ENCODE data around the gene PICALM.
"Not testable (repeated sequence)": the region's sequence is repeated elsewhere in the genome, so short reads cannot be mapped to it uniquely, and the experiment has no call there.

PICALM gene

DNA sequence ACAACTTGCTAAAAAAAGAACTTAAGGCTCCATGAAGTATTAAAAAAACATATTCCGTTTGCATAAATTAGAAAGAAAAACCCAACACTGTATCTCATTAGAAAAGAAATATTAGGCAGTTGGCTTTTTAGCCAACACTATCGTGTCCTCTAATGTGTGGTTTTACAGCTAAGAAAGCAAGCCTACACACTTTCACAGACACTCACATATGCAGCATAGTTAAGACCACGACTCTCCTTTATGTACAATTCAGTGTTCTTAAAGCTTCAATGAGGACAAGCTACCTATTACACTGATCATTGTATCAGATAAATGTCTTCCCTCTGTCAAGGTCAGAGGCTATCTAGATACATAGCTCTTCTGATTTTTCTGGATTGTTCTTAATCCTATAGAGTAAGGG, 80.1 kb downstream of the PICALM start:
- DNase-seq (ENCODE audit: low read depth in 2 of 2) = no peak

- no peak for DNase-seq (ENCODE audit: low read depth in 2 of 2)
Observed at GRCh38 chr11:85977751-85978160, 91.1 kb downstream of the PICALM start.

GRCh38 chr11:85976525-85976924, 92.4 kb downstream of the PICALM start:
- DNase-seq (ENCODE audit: low read depth in 2 of 2) = no peak

DNA sequence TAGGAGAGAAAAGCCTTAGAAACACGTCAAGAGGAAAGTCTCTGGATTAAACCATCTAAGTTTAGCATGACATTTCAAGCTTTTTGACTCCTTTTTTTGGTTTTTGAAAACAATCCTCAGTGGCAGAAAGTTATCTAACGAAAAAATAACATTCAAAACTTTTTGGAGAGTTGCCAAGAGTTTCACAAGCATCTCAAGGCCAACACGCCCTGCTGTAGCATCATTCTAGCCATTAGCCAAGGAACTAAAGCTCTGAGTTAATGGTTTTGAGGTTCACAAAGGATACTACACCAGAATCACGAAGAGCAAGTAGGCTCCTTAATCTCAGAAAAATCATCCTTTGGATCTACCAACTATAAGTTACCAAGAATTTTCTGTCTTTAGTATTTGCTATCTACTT, 94.8 kb downstream of the PICALM start:
- DNase-seq (ENCODE audit: low read depth in 2 of 2) = no peak

DNA sequence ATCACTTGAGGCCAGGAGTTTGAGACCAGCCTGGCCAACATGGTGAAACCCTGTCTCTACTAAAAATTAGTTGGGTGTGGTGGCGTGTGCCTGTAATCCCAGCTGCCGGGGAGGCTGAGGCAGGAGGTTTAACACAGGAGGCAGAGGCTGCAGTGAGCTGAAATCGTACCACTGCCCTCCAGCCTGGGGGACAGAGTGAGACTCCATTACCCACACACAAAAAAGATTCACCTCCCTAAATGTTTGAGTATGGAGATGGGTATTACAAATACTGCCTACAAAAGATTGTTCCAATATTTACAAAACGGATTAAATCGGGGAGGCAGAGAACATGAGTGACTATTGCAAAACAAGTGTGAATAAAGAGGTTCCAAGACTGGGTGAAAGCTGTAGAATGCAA, 98.3 kb downstream of the PICALM start:
- no peak for DNase-seq (ENCODE audit: low read depth in 2 of 2)

DNA sequence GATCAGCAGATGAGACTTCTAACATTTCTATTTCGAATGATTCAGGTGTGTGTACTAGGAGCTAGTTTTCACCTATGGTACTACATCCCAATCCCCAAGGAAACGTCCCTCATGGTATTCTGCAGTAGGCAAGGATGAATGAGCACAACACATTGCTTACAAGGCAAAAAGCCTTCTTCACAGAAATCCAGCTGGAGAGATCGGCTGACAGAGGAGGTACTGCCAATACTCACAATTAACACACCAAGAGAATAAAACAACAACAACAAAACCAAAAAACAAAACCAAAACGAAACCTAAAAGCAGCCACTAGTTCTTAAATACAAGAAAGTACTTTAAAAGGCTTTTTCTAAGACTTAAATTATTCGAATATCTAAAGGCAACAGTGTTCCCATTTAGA, 101.4 kb downstream of the PICALM start:
- no peak for DNase-seq (ENCODE audit: low read depth in 2 of 2)

DNA sequence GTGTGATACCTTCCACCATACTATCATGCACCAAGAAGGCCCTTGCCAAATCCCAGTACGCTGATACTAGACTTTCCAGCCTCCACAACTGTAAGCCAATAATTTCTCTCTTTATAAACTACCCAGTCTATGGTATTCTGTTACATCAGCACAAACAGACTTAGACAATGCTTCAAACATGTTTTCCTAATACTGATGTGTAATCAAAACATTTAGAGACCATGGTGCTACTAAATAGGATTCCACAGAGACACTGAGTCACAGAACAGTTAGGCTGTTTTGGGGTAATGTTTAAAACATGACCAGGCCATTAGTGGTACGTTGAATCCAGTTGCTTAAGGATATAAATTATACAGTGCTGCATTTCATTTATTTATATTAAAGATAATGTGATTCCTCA, 103.7 kb downstream of the PICALM start:
- no peak for DNase-seq (ENCODE audit: low read depth in 2 of 2)

DNA sequence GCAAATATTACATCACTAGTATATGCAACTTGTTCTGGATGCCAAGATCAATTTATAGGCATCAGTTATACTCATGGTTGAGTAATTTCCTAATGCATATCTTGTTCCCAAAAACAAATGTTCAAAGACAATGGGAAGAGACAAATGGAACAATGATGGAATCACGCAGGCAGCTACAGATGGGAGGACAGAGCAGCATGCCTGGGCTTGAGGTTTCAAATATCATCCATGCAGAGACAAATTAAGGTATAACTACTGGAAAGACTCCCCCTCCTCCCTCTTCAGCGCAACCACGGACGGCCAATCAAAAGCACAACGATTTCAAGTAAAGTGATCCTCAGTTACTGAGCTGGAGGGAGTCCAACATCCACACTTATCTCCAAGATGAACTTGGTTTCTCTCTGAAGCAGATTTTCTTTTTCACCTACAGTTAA, 106.9 kb downstream of the PICALM start:
- no peak for DNase-seq (ENCODE audit: low read depth in 2 of 2)

- no peak for DNase-seq (ENCODE audit: low read depth in 2 of 2)
Observed at GRCh38 chr11:85961130-85961529, 107.8 kb downstream of the PICALM start.

DNA sequence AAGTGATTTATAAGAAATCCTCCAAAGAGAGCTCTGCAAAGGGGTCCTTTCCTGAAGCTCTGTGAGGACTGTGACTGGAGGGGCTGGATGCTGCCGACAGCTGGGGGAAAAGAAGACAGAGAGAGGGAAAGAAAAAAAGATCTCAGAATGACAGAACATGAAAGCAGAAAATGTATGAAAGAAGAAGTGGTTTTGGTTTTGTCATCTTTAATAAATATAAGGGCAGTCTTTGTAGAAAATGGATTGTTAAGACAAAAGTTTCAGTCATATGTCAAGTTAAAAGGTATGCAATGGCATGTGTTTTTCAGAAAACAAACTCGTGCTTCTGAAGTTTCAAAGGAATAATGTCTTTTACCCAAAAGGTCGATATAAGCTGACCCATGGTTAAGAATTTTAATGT, 108.2 kb downstream of the PICALM start:
- DNase-seq (ENCODE audit: low read depth in 2 of 2) = no peak

DNA sequence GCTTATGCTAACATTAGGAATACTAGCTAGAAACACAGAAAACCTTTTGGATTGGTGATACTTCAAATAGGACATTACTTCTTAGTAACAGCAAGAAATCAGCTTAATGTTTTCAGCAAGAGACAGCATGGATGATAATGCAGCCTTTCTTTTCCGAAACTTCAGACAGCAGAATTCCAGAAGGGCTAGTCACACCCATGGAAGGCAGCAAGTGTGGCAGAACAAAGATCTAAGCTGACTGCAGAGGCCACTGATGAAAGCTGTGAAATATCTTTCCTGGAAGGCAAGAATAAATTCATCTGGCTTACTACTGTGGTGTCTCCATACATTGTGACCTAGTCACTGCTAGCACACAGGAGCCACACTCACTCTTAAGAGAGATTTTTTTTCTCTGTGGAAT, 113.4 kb downstream of the PICALM start:
- DNase-seq (ENCODE audit: low read depth in 2 of 2) = no peak

- DNase-seq (ENCODE audit: low read depth in 2 of 2) = no peak
Observed at GRCh38 chr11:85953491-85954143, 115.3 kb downstream of the PICALM start.

DNA sequence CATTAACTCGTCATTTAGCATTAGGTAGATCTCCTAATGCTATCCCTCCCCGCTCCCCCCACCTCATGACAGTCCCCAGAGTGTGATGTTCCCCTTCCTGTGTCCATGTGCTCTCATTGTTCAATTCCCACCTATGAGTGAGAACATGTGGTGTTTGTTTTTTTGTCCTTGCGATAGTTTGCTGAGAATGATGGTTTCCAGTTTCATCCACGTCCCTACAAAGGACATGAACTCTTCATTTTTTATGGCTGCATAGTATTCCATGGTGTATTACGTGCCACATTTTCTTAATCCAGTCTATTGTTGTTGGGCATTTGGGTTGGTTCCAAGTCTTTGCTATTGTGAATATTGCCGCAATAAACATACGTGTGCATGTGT, 116.8 kb downstream of the PICALM start:
- not testable (repeated sequence) for DNase-seq (ENCODE audit: low read depth in 2 of 2)

- DNase-seq (ENCODE audit: low read depth in 2 of 2) = no peak
Observed at GRCh38 chr11:85951428-85952107, 117.3 kb downstream of the PICALM start.

DNA sequence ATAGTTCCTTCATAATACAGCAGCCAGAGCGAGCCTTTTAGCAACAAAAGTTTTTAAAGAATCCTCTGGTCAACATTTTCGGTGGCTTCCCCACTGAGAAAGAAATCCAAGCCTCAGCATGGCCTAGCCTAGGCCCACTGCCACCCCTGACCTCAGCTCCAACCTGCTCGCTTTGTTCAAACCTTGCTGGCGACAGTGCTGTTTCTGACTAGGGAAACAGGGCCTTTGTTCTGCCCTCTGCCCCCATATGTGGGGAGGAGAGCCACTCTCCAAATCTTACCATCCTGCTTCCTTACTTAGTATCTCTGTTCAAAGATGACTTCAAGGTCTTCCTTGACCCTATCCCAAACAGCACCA, 117.9 kb downstream of the PICALM start:
- no peak for DNase-seq (ENCODE audit: low read depth in 2 of 2)

- no peak for DNase-seq (ENCODE audit: low read depth in 2 of 2)
Observed at GRCh38 chr11:85950317-85951048, 118.4 kb downstream of the PICALM start.

DNA sequence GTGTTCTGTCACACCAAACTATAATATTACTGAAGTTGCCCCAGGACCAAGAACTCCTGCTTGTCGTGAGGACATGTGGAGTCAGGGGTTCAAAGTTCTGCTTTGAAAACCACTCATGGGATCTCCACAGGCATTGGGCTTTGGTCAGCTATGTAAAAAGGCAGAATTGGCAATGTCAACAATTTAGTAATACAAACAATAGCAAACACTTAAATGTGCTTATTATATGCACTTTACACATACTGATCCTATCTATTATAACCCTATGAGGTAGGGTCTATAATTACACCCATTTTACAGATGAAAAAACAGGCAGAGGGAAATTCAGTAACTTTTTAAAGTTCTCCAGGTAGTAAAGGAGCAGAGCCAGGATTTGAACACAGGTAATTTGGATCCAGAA, 119.1 kb downstream of the PICALM start:
- DNase-seq (ENCODE audit: low read depth in 2 of 2) = no peak

GRCh38 chr11:85948884-85949283, 120.0 kb downstream of the PICALM start:
- DNase-seq (ENCODE audit: low read depth in 2 of 2) = no peak

- DNase-seq (ENCODE audit: low read depth in 2 of 2) = no peak
Observed at GRCh38 chr11:85947431-85948272, 121.2 kb downstream of the PICALM start.

DNA sequence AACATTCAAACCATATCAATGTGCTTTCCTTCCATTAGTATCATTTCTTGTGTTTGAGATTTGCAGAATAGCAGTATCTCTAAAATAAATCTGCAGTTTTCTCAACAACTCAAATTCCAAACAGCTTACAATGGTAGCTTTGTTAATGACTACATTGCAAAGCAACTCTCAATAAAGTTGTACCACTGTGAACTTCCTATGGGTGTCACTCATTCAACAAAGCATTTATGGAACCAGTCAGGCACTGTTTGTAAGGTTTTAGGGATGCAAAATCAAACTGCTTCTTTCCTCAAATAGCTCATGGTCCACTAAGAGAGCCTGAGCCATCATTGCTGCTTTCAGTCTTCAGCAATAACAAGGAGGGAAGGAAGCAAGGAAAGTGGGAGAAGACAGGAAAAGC, 122.7 kb downstream of the PICALM start:
- no peak for DNase-seq (ENCODE audit: low read depth in 2 of 2)

- DNase-seq (ENCODE audit: low read depth in 2 of 2) = no peak
Observed at GRCh38 chr11:85945788-85946187, 123.1 kb downstream of the PICALM start.

DNA sequence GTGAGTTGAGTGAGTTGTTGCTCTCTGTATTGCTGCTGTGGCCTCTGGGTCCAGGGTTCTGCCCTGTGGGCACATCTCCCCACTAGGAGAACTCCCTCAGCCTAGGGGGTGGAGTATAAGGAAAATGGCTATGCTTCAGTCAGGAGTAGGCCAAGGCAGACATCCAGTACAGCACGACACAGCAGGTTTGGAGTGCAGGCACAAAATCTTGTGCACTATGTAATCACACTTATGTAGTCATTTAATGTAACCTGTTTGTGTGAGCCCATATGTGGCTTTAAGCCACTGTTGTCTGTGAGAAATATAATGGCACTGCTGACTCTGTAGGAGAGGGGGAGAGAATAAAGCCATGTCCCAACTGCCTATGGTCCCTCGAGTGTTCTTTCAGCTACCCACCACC, 123.6 kb downstream of the PICALM start:
- DNase-seq (ENCODE audit: low read depth in 2 of 2) = no peak
